LNCAP (cell line): ENCODE data around the gene UBR4.

ENCODE experiments used
- CTCF ChIP-seq: fragments of 450-650 bp; IDR thresholded peaks from 2 replicates; pipeline ENCODE4 v1.5.1; 2017; ENCODE audit warnings: mild to moderate bottlenecking

UBR4 gene

GRCh38 chr1:19084206-19084738 lies 125.8 kb downstream of the UBR4 start:
- TF ChIP-seq CTCF: no peak

- no peak for TF ChIP-seq CTCF
Observed at GRCh38 chr1:19083081-19083480, 127.0 kb downstream of the UBR4 start.

- no peak for TF ChIP-seq CTCF
Observed at GRCh38 chr1:19081218-19081893, 128.7 kb downstream of the UBR4 start.

- no peak for TF ChIP-seq CTCF
Observed at GRCh38 chr1:19080721-19081120, 129.3 kb downstream of the UBR4 start.

- TF ChIP-seq CTCF: no peak
Observed at GRCh38 chr1:19079541-19080472, 130.3 kb downstream of the UBR4 start.

- no peak for TF ChIP-seq CTCF
Observed at GRCh38 chr1:19078536-19078935, 131.5 kb downstream of the UBR4 start.

GRCh38 chr1:19076841-19077616 lies 133.0 kb downstream of the UBR4 start:
- TF ChIP-seq CTCF: no peak
